HepG2 (cell line): ENCODE data around the gene MRFAP1L1. TPM values are rescaled to one million over a fixed set of nuclear protein-coding genes. Genes with fewer than 3 reads are reported as not detected.

Source experiments
- GATAD2A ChIP-seq: IDR thresholded peaks from 2 replicates; pipeline ENCODE4 v1.6.1; 2016
- KLF12 ChIP-seq: sonication (generic); formaldehyde crosslinking; IDR thresholded peaks from 2 replicates; pipeline ENCODE4 v1.4.0; 2020; ENCODE audit warnings: missing genetic modification reagents, borderline replicate concordance
- MBD4 ChIP-seq: IDR thresholded peaks from 2 replicates; pipeline ENCODE4 v1.6.1; 2012; ENCODE audit warnings: low read length, inconsistent platforms, borderline replicate concordance
- MLLT10 ChIP-seq: sonication (generic); formaldehyde crosslinking; IDR thresholded peaks from 2 replicates; pipeline ENCODE4 v1.4.0; 2020; ENCODE audit warnings: missing genetic modification reagents
- MYNN ChIP-seq: sonication (generic); formaldehyde crosslinking; IDR thresholded peaks from 2 replicates; pipeline ENCODE4 v1.4.0; 2020; ENCODE audit warnings: mild to moderate bottlenecking, low read depth, missing genetic modification reagents
- NFATC3 ChIP-seq: sonication (generic); formaldehyde crosslinking; IDR thresholded peaks from 2 replicates; pipeline ENCODE4 v1.5.1; 2020; ENCODE audit warnings: mild to moderate bottlenecking, missing genetic modification reagents
- PHF8 ChIP-seq: sonication (generic); formaldehyde crosslinking; IDR thresholded peaks from 2 replicates; pipeline ENCODE4 v1.5.0; 2020; ENCODE audit warnings: missing genetic modification reagents
- RFXAP ChIP-seq: sonication (generic); formaldehyde crosslinking; IDR thresholded peaks from 2 replicates; pipeline ENCODE4 v1.4.0; 2020; ENCODE audit warnings: missing genetic modification reagents, borderline replicate concordance
- ZNF275 ChIP-seq: sonication (generic); formaldehyde crosslinking; IDR thresholded peaks from 2 replicates; pipeline ENCODE4 v1.8.0; 2022; ENCODE audit warnings: missing genetic modification reagents, mild to moderate bottlenecking, inconsistent platforms, borderline replicate concordance
- ZNF280B ChIP-seq: sonication (generic); formaldehyde crosslinking; IDR thresholded peaks from 2 replicates; pipeline ENCODE4 v1.5.0; 2020; ENCODE audit warnings: missing genetic modification reagents, mild to moderate bottlenecking, borderline replicate concordance
- ZNF333 ChIP-seq: sonication (generic); formaldehyde crosslinking; IDR thresholded peaks from 2 replicates; pipeline ENCODE4 v1.4.0; 2020; ENCODE audit warnings: mild to moderate bottlenecking, missing genetic modification reagents, borderline replicate concordance
- ZNF75D ChIP-seq: sonication (generic); formaldehyde crosslinking; IDR thresholded peaks from 2 replicates; pipeline ENCODE4 v1.8.1; 2023; ENCODE audit warnings: missing genetic modification reagents, mild to moderate bottlenecking, borderline replicate concordance
- ZNF800 ChIP-seq: sonication (generic); formaldehyde crosslinking; IDR thresholded peaks from 2 replicates; pipeline ENCODE4 v1.4.0; 2020; ENCODE audit warnings: missing genetic modification reagents
- polyA plus RNA-seq, 8 experiments: library from polyadenylated mRNA; depleted of rRNA in 3 of 8; stranded (reverse) in 7 of 8; unstranded in 1 of 8; fragments of >200 nt; fragmentation: Illumina TruSeq in 4 of 8; extraction: Trizol in 4 of 8; gene quantifications; 2 replicates each; pipeline versions ENCODE4 v1.2.1 to v1.2.3, GENCODE V29; 2011 to 2016; ENCODE audit warnings: low read depth in 4 of 8, missing spikeins in 1 of 8, mixed read lengths in 1 of 8; ENCODE audit not compliant: insufficient read depth in 1 of 8
- total RNA-seq, 5 experiments: library from RNA; depleted of rRNA; stranded (reverse); fragments of >200 nt; fragmentation: Illumina TruSeq; extraction: Trizol; gene quantifications; 2 replicates each; pipeline ENCODE4 v1.2.3, GENCODE V29; 2016; ENCODE audit warnings: low read depth in 1 of 5
- TF ChIP-seq, protein P1 (sequence below): sonication (generic); formaldehyde crosslinking; IDR thresholded peaks from 2 replicates; pipeline ENCODE4 v1.5.0; 2020; ENCODE audit warnings: mild to moderate bottlenecking, missing genetic modification reagents, borderline replicate concordance
- TF ChIP-seq, protein P2 (sequence below): sonication (generic); formaldehyde crosslinking; IDR thresholded peaks from 2 replicates; pipeline ENCODE4 v1.4.0; 2020; ENCODE audit warnings: mild to moderate bottlenecking, missing genetic modification reagents
- TF ChIP-seq, protein P3 (sequence below): sonication (generic); formaldehyde crosslinking; IDR thresholded peaks from 2 replicates; pipeline ENCODE4 v1.9.0; 2021; ENCODE audit warnings: missing genetic modification reagents, borderline replicate concordance

Gene MRFAP1L1
- total and polyA plus RNA-seq, 2 of the 13 experiments (the other 11 are each of a cell fraction or from before 2014, with no cell fraction given) = 44.8 to 76.6 TPM

- peak; percentile 90; the same call in 1 of the 2 replicates for TF ChIP-seq NFATC3
- TF ChIP-seq, protein P1, sequence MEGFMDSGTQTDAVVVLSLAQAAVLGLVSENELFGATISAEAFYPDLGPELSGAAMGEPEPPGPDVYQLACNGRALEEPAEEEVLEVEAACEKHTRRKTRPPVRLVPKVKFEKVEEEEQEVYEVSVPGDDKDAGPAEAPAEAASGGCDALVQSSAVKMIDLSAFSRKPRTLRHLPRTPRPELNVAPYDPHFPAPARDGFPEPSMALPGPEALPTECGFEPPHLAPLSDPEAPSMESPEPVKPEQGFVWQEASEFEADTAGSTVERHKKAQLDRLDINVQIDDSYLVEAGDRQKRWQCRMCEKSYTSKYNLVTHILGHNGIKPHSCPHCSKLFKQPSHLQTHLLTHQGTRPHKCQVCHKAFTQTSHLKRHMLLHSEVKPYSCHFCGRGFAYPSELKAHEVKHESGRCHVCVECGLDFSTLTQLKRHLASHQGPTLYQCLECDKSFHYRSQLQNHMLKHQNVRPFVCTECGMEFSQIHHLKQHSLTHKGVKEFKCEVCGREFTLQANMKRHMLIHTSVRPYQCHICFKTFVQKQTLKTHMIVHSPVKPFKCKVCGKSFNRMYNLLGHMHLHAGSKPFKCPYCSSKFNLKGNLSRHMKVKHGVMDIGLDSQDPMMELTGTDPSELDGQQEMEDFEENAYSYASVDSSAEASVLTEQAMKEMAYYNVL (CRISPR knock-in tag) = no peak
- TF ChIP-seq PHF8 (CRISPR knock-in tag) = peak; percentile 44; the same call in 1 of the 2 replicates
- TF ChIP-seq MLLT10 (CRISPR knock-in tag) = no peak
- peak; percentile 88; the same call in 1 of the 2 replicates for TF ChIP-seq ZNF280B (CRISPR knock-in tag)
- TF ChIP-seq GATAD2A (CRISPR knock-in tag) = peak; percentile 94
- TF ChIP-seq ZNF800 (CRISPR knock-in tag) = peak; percentile 66; the same call in 1 of the 2 replicates
- TF ChIP-seq ZNF333 (CRISPR knock-in tag) = no peak
- TF ChIP-seq, protein P2, sequence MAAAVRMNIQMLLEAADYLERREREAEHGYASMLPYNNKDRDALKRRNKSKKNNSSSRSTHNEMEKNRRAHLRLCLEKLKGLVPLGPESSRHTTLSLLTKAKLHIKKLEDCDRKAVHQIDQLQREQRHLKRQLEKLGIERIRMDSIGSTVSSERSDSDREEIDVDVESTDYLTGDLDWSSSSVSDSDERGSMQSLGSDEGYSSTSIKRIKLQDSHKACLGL (CRISPR knock-in tag) = no peak
- TF ChIP-seq MBD4 = no peak
- TF ChIP-seq MYNN (CRISPR knock-in tag) = no peak
- peak; percentile 43; the same call in 1 of the 2 replicates for TF ChIP-seq RFXAP (CRISPR knock-in tag)
- no peak for TF ChIP-seq ZNF75D (CRISPR knock-in tag)
- TF ChIP-seq, protein P3, sequence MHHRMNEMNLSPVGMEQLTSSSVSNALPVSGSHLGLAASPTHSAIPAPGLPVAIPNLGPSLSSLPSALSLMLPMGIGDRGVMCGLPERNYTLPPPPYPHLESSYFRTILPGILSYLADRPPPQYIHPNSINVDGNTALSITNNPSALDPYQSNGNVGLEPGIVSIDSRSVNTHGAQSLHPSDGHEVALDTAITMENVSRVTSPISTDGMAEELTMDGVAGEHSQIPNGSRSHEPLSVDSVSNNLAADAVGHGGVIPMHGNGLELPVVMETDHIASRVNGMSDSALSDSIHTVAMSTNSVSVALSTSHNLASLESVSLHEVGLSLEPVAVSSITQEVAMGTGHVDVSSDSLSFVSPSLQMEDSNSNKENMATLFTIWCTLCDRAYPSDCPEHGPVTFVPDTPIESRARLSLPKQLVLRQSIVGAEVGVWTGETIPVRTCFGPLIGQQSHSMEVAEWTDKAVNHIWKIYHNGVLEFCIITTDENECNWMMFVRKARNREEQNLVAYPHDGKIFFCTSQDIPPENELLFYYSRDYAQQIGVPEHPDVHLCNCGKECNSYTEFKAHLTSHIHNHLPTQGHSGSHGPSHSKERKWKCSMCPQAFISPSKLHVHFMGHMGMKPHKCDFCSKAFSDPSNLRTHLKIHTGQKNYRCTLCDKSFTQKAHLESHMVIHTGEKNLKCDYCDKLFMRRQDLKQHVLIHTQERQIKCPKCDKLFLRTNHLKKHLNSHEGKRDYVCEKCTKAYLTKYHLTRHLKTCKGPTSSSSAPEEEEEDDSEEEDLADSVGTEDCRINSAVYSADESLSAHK (CRISPR knock-in tag) = no peak
- peak; percentile 53; the same call in 1 of the 2 replicates for TF ChIP-seq KLF12 (CRISPR knock-in tag)
- 0 out of 2 replicates have a peak, but pooled peaks have one; percentile 29 for TF ChIP-seq ZNF275
Measured at GRCh38 chr4:6733358-6734164, 23.9 kb upstream of the MRFAP1L1 start (continued).
